ENCODE measurements around the gene ELMO3. TPM values are rescaled to one million over a fixed set of nuclear protein-coding genes. Genes with fewer than 3 reads are reported as not detected.

ELMO3 gene, protein sequence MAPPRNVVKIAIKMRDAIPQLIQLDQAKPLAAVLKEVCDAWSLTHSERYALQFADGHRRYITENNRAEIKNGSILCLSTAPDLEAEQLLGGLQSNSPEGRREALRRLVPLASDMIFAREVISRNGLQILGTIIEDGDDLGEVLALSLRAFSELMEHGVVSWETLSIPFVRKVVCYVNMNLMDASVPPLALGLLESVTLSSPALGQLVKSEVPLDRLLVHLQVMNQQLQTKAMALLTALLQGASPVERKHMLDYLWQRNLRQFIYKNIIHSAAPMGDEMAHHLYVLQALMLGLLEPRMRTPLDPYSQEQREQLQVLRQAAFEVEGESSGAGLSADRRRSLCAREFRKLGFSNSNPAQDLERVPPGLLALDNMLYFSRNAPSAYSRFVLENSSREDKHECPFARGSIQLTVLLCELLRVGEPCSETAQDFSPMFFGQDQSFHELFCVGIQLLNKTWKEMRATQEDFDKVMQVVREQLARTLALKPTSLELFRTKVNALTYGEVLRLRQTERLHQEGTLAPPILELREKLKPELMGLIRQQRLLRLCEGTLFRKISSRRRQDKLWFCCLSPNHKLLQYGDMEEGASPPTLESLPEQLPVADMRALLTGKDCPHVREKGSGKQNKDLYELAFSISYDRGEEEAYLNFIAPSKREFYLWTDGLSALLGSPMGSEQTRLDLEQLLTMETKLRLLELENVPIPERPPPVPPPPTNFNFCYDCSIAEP
- total RNA-seq (ENCODE audit: low replicate concordance): 0.09 and 0.33 TPM in 2 replicates

- no peak within 1 kb of the TSS for H3K4me3 ChIP-seq (ENCODE audit: low read depth, low read length)
- DNase-seq (ENCODE audit: low read depth): no peak
- TF ChIP-seq, protein P1, sequence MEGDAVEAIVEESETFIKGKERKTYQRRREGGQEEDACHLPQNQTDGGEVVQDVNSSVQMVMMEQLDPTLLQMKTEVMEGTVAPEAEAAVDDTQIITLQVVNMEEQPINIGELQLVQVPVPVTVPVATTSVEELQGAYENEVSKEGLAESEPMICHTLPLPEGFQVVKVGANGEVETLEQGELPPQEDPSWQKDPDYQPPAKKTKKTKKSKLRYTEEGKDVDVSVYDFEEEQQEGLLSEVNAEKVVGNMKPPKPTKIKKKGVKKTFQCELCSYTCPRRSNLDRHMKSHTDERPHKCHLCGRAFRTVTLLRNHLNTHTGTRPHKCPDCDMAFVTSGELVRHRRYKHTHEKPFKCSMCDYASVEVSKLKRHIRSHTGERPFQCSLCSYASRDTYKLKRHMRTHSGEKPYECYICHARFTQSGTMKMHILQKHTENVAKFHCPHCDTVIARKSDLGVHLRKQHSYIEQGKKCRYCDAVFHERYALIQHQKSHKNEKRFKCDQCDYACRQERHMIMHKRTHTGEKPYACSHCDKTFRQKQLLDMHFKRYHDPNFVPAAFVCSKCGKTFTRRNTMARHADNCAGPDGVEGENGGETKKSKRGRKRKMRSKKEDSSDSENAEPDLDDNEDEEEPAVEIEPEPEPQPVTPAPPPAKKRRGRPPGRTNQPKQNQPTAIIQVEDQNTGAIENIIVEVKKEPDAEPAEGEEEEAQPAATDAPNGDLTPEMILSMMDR (IDR thresholded peaks at IDR 0.05; ENCODE audit: insufficient read depth, low read length): peak; percentile 39
Measured at GRCh38 chr16:67199011-67199807, at the start of gene ELMO3. Gene ELMO3 (plus strand): TSS chr16:67199131. CDS start chr16:67199327, 196 bp downstream.

DNA sequence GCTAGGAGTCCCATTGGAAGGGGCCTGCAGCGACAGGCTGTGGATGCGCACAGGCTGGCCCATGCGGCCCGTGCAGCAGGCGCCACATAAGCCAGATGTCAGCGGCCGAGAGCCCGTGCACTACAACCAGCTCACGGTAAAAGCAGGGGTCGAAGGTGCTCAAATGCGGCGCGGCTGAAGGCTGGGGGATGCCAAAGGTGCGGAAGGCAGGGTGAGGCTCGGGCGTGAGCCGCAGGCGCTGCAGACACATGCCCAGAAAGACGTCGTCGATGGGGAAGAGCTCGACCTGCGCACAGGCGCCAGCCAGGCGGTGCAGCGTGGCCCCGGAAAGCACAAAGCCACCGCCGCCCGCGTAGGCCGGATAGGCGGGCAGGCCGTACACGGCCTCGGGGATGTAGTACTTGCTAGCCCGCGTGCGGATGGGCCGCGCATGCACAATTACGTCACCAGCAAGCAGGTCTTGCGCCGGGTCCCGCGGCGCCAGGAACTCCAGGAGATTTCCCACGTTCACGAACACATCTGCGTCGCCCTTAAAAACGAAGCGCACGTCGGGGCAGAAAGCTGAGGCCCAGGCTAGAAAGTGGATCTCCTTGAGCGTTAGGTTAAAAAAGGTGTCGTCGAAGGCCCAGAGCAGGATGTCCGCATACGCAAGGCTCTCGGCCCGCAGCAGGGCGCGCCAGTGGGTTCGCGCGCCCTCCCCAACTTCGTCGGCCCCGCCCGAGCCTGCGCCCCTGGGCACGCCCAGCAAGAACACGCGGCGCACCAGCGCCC lies 49.5 kb upstream of the ELMO3 start:
- DNase-seq (ENCODE audit: low read depth): no peak
- peak overlapping the region; percentile 73 for H3K4me3 ChIP-seq (ENCODE audit: low read depth, low read length)
- TF ChIP-seq, protein P1 (IDR thresholded peaks at IDR 0.05; ENCODE audit: insufficient read depth, low read length): no peak

GRCh38 chr16:67150047-67150832 lies 48.7 kb upstream of the ELMO3 start:
- DNase-seq (ENCODE audit: low read depth): peak; percentile 59
- H3K4me3 ChIP-seq (ENCODE audit: low read depth, low read length): peak overlapping the region; percentile 73
- TF ChIP-seq, protein P1 (IDR thresholded peaks at IDR 0.05; ENCODE audit: insufficient read depth, low read length): no peak

- TF ChIP-seq, protein P1 (IDR thresholded peaks at IDR 0.05; ENCODE audit: insufficient read depth, low read length): no peak
- peak; percentile 80 for DNase-seq (ENCODE audit: low read depth)
- H3K4me3 ChIP-seq (ENCODE audit: low read depth, low read length): peak within 1 kb of the TSS; percentile 73
Measured at GRCh38 chr16:67150833-67151396, 48.0 kb upstream of the ELMO3 start, which contains the start of gene B3GNT9. Gene B3GNT9 (minus strand): TSS chr16:67150998. CDS start chr16:67150485, 513 bp downstream.

GRCh38 chr16:67151431-67152097 lies 47.4 kb upstream of the ELMO3 start:
- H3K4me3 ChIP-seq (ENCODE audit: low read depth, low read length): peak overlapping the region; percentile 73
- TF ChIP-seq, protein P1 (IDR thresholded peaks at IDR 0.05; ENCODE audit: insufficient read depth, low read length): no peak
- DNase-seq (ENCODE audit: low read depth): no peak

All from fibroblast of the aortic adventitia (primary cell).